Measurements from ENCODE around the gene SEMA4B. TPM values are rescaled to one million over a fixed set of nuclear protein-coding genes. Genes with fewer than 3 reads are reported as not detected.

The SEMA4B gene
- total RNA-seq, 1 experiment from 2014 or later: 13.2 TPM

GRCh38 chr15:90222547-90222946 lies 21.4 kb downstream of the SEMA4B start:
- ChIA-PET POLR2A (ENCODE audit: low non-redundant PET) (interaction anchor here (0.6 kb wide), 1 partner anchor 511 kb away, joined by 22 read pairs; no protein-coding TSS in a partner anchor), CTCF (interaction anchor here (0.7 kb wide), 1 partner anchor 332 kb away, joined by 3 read pairs; no protein-coding TSS in a partner anchor)
- Histone ChIP-seq H3K4me3 (ENCODE audit: low read depth, low read length, poor library complexity, severe bottlenecking) (no peak overlapping the region), H3K27ac (ENCODE audit: low read depth, low read length, poor library complexity, severe bottlenecking) (no peak overlapping the region), H3K9me3 (ENCODE audit: low read depth, low read length, poor library complexity, severe bottlenecking) (no peaks in the 10 kb centered on the region), H3K4me1 (ENCODE audit: insufficient read depth, low read length, poor library complexity, severe bottlenecking) (no peaks in the 10 kb centered on the region), H3K27me3 (replicated peaks; ENCODE audit: insufficient read depth, low read depth, low read length, poor library complexity) (no peaks in the 10 kb centered on the region), H3K36me3 (ENCODE audit: insufficient read depth, low read length, poor library complexity, severe bottlenecking) (no peaks in the 10 kb centered on the region)
- intact Hi-C loops (cut with micrococcal nuclease; ENCODE audit: unreplicated experiment): loop anchor here (1.0 kb wide), 1 partner anchor 79 kb away; no protein-coding TSS in a partner anchor
- no TSS peak for BruUV-seq (replicated peaks)
- DNase-seq (ENCODE audit: low spot score): no peak
- TF ChIP-seq EZH2 (IDR thresholded peaks at IDR 0.05; ENCODE audit: borderline replicate concordance, low read depth, low read length, poor library complexity, severe bottlenecking): no peak
- TF ChIP-seq, protein P1, sequence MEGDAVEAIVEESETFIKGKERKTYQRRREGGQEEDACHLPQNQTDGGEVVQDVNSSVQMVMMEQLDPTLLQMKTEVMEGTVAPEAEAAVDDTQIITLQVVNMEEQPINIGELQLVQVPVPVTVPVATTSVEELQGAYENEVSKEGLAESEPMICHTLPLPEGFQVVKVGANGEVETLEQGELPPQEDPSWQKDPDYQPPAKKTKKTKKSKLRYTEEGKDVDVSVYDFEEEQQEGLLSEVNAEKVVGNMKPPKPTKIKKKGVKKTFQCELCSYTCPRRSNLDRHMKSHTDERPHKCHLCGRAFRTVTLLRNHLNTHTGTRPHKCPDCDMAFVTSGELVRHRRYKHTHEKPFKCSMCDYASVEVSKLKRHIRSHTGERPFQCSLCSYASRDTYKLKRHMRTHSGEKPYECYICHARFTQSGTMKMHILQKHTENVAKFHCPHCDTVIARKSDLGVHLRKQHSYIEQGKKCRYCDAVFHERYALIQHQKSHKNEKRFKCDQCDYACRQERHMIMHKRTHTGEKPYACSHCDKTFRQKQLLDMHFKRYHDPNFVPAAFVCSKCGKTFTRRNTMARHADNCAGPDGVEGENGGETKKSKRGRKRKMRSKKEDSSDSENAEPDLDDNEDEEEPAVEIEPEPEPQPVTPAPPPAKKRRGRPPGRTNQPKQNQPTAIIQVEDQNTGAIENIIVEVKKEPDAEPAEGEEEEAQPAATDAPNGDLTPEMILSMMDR (conservative IDR thresholded peaks at IDR 0.05; ENCODE audit: low read depth, low read length): no peak

- no peaks in the 10 kb centered on the region for H3K9me3 ChIP-seq (ENCODE audit: low read depth, low read length, poor library complexity, severe bottlenecking)
- intact Hi-C loops (cut with micrococcal nuclease; ENCODE audit: unreplicated experiment): no loop called here
- no peaks in the 10 kb centered on the region for H3K36me3 ChIP-seq (ENCODE audit: insufficient read depth, low read length, poor library complexity, severe bottlenecking)
- BruUV-seq (replicated peaks): no TSS peak
- no peak overlapping the region for H3K27ac ChIP-seq (ENCODE audit: low read depth, low read length, poor library complexity, severe bottlenecking)
- DNase-seq (ENCODE audit: low spot score): no peak
- no peak overlapping the region for H3K4me3 ChIP-seq (ENCODE audit: low read depth, low read length, poor library complexity, severe bottlenecking)
- ChIA-PET CTCF (interaction anchor here (0.7 kb wide), 1 partner anchor 333 kb away, joined by 3 read pairs; no protein-coding TSS in a partner anchor), POLR2A (ENCODE audit: low non-redundant PET) (no interaction called here)
- TF ChIP-seq, protein P1 (conservative IDR thresholded peaks at IDR 0.05; ENCODE audit: low read depth, low read length): no peak
- no peak for TF ChIP-seq EZH2 (IDR thresholded peaks at IDR 0.05; ENCODE audit: borderline replicate concordance, low read depth, low read length, poor library complexity, severe bottlenecking)
- no peaks in the 10 kb centered on the region for H3K27me3 ChIP-seq (replicated peaks; ENCODE audit: insufficient read depth, low read depth, low read length, poor library complexity)
- H3K4me1 ChIP-seq (ENCODE audit: insufficient read depth, low read length, poor library complexity, severe bottlenecking): no peaks in the 10 kb centered on the region
These were observed 22.5 kb downstream of the SEMA4B start for GRCh38 chr15:90223441-90224165.

DNA sequence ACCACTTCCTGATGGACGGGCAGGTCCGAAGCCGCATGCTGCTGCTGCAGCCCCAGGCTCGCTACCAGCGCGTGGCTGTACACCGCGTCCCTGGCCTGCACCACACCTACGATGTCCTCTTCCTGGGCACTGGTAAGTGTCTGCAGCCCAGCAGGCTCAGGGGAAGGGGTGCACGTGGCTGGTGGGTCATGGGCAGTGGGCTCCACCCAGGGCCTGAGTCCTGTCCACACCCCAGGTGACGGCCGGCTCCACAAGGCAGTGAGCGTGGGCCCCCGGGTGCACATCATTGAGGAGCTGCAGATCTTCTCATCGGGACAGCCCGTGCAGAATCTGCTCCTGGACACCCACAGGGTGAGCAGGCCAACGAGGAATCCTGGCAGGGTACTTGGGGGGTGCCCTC lies 23.9 kb downstream of the SEMA4B start:
- ChIA-PET POLR2A (ENCODE audit: low non-redundant PET) (no interaction called here), CTCF (interaction anchor here (0.6 kb wide), 1 partner anchor 10 kb away, joined by 4 read pairs; no protein-coding TSS in a partner anchor)
- no peak for DNase-seq (ENCODE audit: low spot score)
- BruUV-seq (replicated peaks): no TSS peak
- Histone ChIP-seq H3K9me3 (ENCODE audit: low read depth, low read length, poor library complexity, severe bottlenecking) (no peaks in the 10 kb centered on the region), H3K4me1 (ENCODE audit: insufficient read depth, low read length, poor library complexity, severe bottlenecking) (no peaks in the 10 kb centered on the region), H3K4me3 (ENCODE audit: low read depth, low read length, poor library complexity, severe bottlenecking) (no peak overlapping the region), H3K27me3 (replicated peaks; ENCODE audit: insufficient read depth, low read depth, low read length, poor library complexity) (no peaks in the 10 kb centered on the region), H3K36me3 (ENCODE audit: insufficient read depth, low read length, poor library complexity, severe bottlenecking) (peaks cover 12% of the 10 kb centered on the region), H3K27ac (ENCODE audit: low read depth, low read length, poor library complexity, severe bottlenecking) (no peak overlapping the region)
- intact Hi-C loops (cut with micrococcal nuclease; ENCODE audit: unreplicated experiment): no loop called here
- TF ChIP-seq EZH2 (IDR thresholded peaks at IDR 0.05; ENCODE audit: borderline replicate concordance, low read depth, low read length, poor library complexity, severe bottlenecking): no peak
- TF ChIP-seq, protein P1 (conservative IDR thresholded peaks at IDR 0.05; ENCODE audit: low read depth, low read length): no peak

All from A673 (cell line).